SHP77 (cell line): Measurements from ENCODE around the gene APLP2.
A peak's percentile ranks its signal among the peaks of the same experiment; 100 is the strongest.
"Not testable (repeated sequence)": the region's sequence is repeated elsewhere in the genome, so short reads cannot be mapped to it uniquely, and the experiment has no call there.

Experiments used
- DNase-seq, 2 experiments: peaks; one replicate each; lab custom pipeline; 2025; lab: John Stamatoyannopoulos, UW

APLP2 gene

DNA sequence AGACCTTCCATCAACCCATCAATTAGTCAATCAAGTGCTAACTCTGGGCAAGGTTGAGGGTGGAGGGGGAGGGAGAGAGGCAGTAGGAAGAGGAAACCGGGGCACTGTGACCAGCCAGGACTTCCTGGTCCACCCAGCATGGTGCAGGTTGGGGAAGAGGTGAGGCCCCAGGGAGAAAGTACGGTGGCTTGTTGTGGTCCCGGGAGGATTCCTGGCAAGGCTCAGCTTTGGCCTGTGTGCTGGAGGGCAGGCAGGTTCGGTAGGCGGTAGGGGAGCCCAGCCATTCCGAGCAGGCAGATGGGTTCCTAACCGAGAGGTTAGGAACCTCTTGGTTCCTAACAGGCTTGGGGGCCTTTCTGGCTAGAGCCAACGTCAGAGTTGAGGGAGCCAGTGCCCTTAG, 100.7 kb downstream of the APLP2 start:
- DNase-seq = no peak

DNA sequence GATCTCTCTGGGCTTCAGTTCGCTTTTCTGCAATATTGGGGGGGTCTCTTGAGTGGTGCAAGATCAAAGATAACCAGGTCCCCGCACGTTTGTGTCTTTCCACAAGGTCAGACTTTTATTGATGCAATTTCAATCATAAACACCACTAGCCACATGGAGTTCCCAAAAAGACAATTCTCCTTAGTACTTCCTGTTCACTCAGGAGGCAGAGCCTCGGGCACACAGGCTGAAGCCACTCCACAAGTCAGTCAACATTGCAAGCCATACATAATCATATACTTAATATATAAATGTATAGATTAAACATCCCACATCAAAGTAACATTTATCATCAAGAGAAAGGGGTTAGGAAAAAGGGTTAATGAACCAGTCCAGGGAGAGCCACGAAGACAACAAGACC, 101.8 kb downstream of the APLP2 start:
- DNase-seq = no peak

DNA sequence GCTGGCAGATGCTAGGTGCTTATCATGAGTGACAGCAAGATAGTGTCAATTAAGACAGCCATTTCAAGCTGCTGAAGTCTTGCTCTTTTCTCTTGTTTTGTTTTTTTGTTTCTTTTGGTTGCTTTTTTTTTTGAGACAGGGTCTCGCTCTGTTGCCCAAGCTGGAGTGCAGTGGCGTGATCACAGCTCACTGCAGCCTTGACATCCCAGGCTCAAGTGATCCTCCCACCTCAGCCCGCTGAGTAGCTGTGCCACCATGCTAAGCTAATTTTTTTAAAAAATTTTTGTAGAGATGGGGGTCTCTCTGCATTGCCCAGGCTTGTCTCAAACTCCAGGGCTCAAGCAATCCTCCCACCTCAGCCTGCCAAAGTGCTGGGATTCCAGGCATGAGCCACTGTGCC, 102.3 kb downstream of the APLP2 start:
- DNase-seq = not testable (repeated sequence)

DNA sequence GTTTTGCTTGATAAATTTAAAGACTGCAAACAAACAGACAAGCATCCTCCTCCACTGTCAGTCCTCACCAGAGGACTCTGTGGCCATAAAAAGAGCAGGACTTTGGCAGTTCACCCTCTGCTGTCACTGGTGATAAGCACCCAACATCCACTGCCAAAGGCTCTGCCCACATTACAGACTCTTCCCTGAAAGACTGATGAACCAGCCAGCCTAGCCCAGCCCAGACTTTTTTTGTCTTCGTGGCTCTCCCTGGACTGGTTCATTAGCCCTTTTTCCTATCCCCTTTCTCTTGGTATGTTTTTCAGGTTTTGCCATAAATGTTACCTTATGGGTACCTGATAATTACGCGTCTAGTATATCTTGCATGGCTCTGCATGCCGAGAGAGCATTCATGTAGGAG, 104.9 kb downstream of the APLP2 start:
- no peak for DNase-seq

DNA sequence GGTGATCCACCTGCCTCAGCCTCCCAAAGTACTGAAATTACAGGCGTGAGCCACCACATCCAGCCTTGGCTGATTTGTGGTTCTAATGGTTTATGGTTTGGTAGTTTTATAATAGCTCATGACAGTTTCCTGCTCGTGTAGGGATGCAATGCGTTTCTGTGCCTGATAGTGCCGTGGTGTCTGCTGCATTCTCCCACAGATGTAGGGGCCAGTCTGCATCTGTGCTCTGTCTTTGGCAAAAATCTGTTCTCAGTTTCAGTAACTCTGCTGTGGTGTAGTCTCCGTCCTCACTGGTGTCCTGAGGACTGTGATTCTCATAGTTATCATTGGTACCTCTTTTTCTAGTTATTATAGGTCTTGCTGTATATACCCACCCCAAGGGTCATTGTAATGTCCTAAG, 106.2 kb downstream of the APLP2 start:
- DNase-seq = no peak

DNA sequence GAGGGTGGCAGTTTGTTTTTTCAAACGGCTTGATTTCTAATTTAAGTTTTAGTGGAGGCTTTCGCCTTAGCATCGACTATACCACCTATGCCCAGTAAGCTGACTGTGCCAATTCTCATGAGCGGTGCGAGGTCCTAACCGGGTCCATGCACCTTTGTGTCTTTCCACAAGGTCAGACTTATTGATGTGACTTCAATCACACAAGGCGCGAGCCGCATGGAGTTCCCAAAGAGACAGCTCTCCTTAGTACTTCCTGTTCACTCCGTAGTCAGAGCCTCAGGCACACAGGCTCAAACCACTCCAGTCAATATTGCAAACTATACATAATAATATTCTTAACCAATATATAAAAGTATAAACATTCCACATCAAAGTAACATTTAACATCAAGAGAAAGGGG, 108.1 kb downstream of the APLP2 start:
- no peak for DNase-seq

DNA sequence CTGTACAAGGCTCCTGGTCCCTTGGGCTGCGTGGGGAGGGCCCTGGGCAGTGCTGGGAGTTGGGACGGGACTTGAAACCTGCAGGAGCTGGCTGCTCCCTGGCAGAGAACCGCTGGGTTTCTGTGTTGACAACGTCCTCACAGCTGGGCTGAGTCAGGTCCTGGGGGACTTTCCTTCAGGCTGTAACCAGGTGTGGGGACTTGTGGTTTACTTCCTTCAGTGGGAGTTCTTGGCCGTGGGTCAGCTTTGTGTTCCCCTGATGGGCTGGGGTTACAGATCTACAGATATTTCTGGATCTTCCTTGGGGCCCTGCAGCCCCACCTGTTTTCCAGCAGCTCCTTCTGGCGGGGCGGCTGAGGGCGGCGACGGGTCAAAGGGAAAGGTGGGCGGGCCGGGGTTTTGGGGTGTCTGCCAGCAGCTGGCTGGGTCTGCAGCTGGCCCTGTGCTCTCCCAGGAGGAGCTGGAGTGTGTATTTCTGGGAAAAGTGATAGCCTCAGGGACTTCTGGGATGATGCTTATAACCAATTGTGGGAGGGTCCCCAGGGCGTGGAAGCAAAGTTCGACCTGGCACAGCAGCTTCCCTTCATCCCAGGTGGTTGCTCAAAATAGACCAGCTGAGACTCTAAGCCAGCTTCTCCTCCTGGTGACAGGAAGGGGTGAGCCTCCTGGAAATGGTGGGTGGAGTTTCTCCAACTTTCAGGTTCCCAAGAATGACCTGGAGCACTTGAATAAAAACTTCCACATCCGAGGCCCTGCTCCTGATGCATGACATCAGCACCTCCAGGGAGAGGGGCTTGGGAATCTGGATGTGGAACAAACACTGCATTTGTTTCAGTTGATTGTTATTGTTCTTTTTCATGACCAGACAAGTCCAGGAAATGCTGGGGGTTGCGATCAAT, 109.0 kb downstream of the APLP2 start:
- DNase-seq = peak in 1 of 2 experiments; percentile 24

DNA sequence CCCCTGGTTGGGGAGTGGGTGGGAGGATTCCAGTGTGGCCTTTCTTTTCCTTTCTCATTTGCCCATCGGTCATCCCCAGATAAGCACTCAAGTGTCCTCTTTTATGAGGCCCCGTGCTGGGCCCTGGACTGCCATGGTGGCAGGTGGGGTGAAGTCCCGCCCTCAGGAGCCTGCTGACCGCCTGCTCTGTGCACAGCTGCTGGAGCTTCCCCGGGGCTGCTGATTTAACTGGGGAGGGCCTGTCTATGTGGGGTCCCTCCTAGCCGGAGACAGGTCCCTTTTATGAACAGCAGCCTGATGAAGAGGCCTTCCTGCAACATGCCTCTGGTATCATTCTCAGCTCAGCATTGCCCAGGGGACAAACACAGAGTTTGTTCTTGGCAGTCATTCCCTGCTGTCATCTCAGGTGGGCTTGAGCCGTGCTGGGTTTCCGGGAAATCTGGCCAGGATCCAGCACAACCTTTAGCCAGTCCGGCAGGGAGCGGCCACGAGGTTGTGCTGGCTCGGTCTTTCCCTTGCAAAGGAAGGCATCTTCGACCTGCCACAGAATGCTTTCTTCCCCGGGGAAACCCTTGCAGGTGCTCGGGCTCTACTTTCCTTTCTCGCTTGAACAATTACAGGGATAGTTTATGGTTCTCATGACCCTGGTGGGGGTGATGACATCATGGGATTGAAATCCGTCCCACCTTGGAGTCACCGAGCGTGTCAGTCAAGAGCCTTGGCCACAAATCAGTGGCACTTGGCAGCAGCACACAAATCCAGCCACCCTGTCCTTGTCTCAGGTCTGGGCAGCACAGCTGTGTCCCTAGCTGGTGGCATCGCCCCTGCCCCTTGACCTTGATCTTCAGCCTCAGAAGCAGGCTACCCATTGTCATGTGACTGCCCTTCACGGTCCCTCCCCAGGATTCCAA, 110.0 kb downstream of the APLP2 start:
- peak; percentile 59 to 63 for DNase-seq

DNA sequence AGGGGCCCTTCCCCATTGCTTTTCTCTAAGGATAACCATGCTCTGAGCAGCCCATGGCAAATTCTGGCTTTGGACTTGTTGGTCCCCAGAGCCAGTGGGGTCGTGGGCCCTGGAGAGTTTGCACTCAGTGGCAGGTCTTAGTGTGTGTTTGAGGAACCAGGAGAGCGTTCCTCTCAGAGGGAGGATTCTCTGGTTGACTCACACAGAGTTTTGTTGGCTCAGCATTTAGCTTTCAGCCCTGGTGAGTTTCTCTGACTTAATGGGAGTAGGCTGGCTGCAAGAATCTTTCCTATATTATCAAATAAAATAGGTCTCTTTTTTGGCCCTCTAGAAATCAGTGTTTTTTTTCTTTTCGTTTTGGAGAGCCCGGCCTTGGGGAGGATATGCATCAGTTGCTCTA, 110.8 kb downstream of the APLP2 start:
- no peak for DNase-seq

DNA sequence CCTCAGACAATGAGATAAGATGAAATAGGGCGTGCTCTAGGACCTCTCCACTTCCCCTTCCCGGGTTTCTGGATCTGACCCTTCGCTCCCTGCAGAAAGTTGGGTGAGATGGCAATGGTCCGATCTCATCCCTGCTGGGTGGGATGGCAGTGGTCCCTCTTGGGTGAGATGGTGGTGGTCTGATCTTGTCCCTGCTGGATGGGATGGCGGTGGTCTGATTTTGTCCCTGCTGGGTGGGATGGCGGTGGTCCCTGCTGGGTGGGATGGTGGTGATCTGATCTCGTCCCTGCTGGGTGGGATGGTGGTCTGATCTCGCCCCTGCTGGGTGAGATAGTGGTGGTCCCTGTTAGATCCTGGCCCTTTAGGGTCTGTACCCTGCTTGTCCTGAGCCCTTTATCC, 111.2 kb downstream of the APLP2 start:
- DNase-seq = no peak

DNA sequence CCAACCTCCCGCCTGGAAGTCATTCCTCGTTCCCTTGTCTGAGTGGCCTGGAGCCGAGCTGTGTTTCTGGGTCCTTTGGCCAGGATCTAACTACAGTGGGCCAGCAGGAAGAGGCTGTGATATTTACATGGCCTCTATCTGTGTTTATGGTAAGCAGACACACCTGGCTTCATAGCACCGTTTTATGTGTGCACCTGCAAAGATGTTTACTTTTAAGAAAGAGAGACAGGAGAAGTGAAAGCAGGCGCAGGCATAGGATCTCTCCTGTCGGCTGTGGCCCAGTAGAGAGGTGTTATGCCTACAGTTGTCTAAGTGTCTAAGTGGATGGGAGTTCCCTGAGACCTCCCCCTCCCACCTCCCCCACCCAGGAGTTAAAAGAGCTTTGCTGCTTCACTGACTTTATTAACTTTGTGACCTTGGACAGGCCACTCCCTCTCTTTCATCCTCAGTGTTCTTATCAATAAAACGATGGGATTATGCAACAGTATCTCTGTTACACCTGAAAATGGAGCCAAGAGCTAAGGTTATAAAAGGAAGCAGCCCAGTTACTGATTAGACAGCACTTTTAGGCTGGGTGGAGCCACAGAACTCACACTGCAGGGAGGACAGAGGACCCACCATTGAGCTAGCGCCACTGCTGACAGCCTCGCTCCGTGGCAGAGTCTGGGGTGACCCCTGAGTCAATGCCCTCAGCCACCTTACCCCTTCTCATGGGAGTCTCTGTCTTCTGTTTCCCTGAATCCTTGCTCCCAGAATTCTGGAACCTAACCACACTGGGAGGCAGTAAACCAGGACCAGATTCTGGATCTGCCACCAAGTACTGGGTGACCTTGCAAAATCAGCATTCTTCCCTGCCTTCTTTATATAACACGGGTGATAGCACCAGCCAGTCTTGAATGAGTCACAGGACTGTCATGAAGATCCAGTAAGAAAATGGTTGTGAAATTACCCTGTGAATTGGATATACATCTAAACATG, 111.9 kb downstream of the APLP2 start:
- peak; percentile 50 to 61 for DNase-seq

DNA sequence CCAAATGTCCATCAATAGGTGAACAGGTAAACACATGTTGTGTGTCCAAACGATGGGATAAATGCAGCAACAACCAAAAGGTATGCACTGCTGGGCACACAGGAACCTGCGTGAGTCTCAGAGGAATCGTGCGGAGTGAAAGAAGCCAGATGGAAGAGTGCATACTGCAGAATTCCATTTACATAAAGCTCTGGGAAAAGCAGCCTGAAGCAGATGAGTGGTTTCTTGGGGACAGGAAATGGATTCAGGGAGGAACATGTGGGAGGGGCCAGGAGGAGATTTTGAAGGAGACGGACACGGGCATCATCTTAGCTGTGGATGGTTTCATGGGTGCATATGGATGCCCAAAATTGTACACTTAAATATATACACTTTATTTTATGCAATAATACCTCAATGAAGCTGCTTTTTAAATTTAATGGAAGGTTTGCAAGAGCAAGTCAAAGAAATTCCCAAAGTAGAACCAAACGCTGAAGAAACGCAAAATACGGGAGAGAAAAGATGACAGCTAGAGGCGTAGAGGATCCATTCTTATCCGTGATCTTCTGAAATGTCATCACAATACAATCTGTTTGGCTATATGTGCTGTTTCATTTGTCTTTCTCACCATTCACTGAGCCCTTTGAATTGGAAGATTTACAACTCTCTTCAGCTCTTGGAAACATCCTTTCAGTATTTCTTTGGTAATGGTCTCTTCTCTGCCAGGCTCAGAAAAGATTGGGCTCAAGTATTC, 114.3 kb downstream of the APLP2 start:
- DNase-seq = no peak

DNA sequence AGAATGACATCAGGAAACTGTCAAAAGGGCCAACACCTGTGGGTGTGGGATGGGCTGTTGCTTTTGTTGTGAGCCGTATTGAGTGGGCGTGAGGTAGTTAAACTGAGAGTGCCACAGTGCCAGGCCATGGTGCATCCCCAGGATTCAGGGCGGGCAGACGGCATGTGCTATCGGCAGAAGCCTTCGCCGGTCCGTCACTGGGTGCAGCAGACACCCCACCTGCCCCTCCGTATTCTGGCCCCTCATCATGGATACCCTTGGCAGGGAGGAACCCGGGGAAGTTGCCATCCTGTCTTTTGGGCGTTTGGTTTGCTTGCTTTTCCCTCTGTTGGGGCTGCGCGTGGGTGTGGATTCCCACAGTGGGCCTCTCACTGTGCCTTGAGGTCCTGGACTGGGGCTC, 117.4 kb downstream of the APLP2 start:
- no peak for DNase-seq

DNA sequence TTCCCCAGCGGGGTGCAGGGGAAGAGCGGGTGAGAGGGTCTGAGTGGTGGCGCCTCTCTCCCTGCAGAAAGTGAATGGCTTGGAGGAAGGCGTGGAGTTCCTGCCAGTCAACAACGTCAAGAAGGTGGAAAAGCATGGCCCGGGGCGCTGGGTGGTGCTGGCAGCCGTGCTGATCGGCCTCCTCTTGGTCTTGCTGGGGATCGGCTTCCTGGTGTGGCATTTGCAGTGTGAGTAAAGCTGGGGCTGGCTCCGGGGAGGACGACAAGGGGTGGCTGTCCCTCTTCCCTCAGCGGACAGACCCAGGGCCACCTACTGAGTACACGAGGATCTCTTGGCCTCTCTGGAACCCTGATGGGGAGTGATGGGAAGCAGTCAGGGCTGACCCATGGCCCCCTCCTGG, 118.4 kb downstream of the APLP2 start:
- DNase-seq = no peak

DNA sequence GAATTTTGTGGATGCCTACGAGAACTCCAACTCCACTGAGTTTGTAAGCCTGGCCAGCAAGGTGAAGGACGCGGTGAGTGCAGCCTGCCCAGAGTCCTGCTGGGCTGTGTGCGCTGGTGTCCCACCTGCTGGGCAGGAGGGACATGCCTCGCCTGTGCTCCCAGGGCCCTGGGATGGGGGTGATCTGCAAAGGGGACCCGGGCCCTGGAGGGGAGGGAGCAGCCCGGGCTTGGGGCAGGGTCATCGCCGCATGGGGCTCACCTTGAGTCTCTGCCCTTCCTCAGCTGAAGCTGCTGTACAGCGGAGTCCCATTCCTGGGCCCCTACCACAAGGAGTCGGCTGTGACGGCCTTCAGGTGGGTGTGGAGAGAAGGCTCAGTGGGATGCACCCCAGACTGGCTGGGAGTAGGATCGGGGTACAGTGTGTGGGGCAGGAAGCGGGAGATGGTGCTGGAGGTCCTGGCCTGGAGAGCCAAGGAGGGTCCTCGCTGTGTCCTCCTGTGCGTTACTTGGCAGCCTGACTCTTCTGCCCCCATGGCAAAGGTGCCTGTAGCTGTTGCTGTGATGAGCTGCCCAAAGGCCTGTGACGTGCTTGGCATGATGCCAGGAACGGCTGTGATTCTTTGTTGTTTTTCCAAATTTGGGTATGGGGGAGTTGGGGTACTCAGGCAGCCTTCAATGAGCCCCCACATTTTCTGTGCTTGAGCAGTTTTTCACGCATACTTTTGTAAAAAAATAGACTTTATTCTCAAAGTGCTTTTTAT, 119.1 kb downstream of the APLP2 start:
- peak in 1 of 2 experiments; percentile 37 for DNase-seq

DNA sequence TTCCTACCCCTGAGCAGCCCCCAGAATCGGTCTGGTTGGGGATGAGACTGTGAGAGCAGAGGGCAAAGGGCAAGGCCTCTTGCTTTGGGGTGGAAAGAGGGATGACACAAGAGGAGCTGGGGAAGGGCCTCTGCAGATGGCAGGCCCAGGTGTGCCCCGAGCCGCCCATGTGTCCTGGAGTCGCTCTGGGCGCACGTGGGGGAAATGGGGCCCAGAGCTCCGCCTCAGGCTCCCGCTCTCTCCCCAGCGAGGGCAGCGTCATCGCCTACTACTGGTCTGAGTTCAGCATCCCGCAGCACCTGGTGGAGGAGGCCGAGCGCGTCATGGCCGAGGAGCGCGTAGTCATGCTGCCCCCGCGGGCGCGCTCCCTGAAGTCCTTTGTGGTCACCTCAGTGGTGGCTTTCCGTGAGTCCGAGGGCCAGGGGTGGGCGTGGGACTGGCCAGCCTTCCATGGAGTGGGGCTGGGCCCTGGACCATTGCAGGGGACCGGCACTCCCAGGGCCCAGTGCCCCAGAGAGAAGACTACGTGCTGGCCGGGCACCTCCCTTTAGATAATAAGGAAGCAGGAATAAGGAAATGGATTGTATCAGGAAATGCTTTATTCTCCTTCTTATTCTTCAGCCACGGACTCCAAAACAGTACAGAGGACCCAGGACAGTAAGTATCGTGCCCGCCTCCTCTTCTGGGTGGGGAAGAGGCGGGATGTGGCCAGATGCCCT, 120.0 kb downstream of the APLP2 start:
- no peak for DNase-seq

DNA sequence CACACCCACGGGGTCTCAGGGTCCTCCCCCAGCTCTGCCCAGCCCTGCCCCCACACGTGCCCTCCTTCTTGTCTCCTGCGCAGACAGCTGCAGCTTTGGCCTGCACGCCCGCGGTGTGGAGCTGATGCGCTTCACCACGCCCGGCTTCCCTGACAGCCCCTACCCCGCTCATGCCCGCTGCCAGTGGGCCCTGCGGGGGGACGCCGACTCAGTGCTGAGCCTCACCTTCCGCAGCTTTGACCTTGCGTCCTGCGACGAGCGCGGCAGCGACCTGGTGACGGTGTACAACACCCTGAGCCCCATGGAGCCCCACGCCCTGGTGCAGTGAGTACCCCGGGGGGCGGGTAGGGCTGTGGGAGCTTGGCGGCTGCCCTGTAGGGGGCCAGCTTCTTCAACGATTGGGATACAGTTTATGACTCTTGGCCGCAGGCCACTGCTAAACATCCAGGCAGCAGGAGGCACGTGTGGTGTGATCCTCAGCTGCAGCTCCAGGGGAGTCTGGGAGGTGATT, 120.7 kb downstream of the APLP2 start:
- peak in 1 of 2 experiments; percentile 19 for DNase-seq

DNA sequence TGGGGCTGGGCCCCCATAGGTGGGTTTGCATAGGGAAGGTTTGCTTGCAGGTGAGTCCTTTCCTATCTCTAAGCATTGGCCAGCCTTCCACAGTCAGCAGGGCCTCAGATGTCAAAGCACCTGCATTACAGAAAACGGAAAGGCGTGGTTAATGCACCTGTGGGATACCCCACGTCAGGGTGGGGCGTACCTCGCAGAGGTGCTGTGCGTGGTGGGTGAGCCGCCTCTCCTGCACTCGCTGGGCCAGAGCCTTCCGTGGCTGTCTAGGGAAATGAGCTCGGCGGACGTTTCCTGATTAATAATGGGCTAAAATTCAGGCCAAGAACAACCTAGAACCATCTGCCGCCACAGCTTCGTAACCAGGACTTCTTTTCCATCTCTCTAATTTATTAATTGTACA, 122.2 kb downstream of the APLP2 start:
- DNase-seq = no peak

DNA sequence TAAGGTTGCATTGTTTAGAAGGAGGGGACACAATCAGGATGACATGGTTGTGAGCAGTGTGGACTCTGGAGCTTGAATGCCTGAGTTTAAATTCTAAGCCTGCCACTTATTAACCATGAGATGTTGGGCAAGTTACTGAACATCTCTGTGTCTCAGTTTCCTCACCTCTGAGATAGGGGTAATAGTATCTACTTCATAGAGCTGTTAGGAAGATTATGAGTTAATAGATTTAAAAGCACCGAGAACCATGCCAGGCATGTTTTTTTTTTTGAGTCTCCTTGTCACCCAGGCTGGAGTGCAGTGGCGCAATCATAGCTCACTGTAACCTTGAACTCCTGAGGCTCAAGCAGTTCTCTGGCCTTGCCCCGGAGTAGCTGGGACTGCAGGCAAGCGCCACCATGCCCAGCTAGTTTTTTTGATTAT, 123.2 kb downstream of the APLP2 start:
- DNase-seq = no peak
